Right ventricle myocardium inferior (tissue), 1 donor: ENCODE data around the gene CELF1. TPM values are rescaled to one million over a fixed set of nuclear protein-coding genes. Genes with fewer than 3 reads are reported as not detected.

Experiments used
- ATAC-seq: fragments of 200-7000 bp; cut with Tn5 transposase; one replicate; pipeline ENCODE4 v1.9.1; 2020; ENCODE audit warnings: mild to moderate bottlenecking, moderate library complexity
- DNase-seq: peaks from one replicate; pipeline ENCODE4 v3.0.0; 2021; ENCODE audit errors: missing footprints
- intact Hi-C: fragments of 100-400 bp; cut with DNase I; formaldehyde crosslinking; loops from one replicate; pipeline ENCODE4 v1.11.0; 2022
- total RNA-seq: library from RNA; stranded (reverse); fragmentation: NEBNext Ultra II Directional; extraction: Animal tissue kit (Norgen Biotek cat#: 25700); gene quantifications from one replicate; pipeline ENCODE4 v1.2.1, GENCODE V29; 2021
- donor health status: DM: no; HTN: yes; CAD: no; lungs with severe emphysema.

The CELF1 gene
- total RNA-seq, 1 donor from 2014 or later = 96.2 TPM

DNA sequence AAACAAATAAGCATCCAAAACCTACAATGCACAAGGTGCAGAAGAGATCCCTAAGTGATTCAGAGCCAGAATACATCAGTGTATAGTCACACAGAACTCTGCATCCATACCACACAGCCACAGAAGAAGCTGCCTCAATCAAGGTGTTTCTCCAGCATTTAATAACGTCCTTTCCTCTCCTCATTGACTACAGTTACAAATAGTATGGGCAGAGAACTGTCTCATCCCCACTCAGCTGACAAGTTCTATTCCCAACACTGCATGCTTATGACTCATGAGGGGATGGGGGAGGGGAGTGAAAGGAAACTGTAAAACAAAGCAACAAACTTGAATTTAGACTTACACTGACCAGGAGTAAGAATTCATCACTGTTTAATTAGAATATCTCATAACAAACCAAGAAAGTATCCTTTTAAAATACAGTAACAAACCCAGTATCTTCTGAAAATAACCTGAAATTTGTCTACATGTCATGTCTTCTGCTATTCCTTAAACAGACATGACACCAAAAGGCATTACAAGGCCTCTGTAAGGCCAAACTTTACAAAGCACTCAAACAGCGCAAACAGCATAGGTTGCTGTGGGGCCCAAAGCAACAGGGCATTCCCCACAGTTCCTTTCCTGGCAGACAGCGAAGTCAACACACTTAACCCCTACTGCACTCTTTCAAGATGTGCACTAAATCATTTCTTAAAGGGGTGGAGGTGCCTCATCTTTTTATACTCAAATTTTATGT is 29.3 kb downstream of the CELF1 start:
- peak; percentile 72 for ATAC-seq
- intact Hi-C loops = no loop called here
- DNase-seq = no peak

DNA sequence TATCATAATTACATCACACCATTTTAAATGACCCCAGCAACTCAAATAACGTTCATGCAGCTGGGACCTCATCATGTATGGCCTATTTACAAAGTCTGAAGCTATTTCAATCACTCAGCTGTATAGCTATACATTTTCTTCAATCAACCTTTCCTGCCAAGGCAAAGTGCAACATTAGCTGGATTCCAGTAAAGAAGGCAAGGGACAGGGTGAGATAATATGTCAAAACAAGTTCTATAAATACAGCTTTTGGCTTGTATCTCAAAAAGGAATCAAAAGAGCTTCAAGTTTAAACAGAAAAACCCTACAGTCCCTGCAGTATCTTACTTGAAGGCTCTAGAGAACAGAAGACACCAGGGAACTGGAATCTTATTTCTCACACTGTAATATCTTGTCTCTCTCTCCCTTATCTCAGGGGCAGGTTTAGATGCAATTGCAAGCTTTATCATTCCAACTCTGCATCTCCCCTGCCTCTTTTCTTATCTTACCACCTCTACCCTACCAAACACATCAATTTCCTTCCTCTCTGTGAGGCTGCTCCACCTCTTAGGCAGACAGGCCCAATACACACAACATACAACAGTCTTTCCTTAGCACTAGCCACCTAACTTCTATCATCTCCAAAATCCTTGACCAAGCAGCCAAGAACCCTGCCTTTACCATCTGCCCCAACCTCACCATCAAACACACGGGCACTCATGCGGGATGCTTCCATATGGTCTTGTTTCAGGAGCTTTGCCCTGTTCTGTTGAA is 34.5 kb downstream of the CELF1 start:
- intact Hi-C loops = loop anchor here (5.0 kb wide), 1 partner anchor 34 kb away; the partner anchor contains the start of gene CELF1
- DNase-seq (no peak), ATAC-seq (no peak)

DNA sequence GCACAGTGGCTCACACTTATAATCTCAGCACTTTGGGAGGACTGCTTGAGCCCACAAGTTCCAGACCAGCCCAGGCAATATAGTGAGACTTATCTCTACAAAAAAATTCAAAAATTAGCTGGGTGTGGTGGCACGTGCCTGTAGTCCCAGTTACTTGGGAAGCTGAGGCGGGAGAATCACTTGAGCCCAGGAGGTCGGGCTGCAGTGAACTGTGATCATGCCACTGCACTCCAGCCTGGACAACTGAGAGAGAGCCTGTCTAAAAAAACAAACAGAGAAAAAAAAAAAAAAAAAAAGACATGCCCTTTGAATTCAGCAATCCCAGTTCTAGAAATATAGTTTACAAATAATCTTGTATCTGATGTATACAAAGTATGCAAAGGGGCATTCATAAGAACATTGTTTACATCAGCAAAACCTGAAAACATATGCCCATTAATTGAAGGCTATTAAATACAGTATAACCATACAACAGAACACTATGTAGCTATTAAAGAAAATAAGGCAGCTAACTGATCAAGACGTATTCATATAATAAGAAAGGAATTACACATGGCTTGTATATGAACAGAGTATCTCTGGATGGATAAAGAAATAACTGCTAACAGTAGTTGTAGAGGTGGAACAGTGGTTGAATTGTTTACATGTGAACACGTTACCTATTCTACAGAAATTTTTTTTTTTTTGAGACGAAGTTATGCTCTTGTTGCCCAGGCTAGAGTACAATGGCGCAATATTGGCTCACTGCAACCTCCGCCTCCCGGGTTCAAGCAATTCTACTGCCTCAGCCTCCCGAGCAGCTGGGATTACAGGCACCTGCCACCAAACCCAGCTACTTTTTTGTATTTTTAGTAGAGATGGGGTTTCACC is 35.7 kb downstream of the CELF1 start:
- intact Hi-C loops = loop anchor here (1.0 to 5.0 kb wide), 2 partner anchors 25 to 35 kb away; partner anchors contain the start of gene CELF1
- DNase-seq = no peak
- ATAC-seq = no peak

DNA sequence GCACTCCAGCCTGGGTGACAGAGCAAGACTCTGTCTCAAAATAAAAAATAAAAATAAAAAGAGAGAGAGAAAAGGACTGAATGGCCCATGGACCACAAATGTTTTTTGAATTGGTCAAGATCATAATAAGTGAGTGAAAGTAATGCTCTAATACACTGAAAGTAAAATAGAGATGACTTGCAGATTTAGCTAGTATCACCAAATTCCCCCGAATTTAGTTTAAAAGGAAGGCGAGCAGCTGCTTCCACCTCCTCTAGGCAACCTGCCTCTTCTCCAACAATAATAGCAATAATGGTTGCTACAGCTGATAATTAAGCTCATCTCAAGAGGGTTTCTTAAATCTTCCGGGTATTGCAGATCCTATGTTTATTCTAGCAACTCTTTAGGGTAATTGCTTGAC is 36.8 kb downstream of the CELF1 start:
- DNase-seq (no peak), ATAC-seq (no peak)
- intact Hi-C loops = loop anchor here (1.0 to 5.0 kb wide), 2 partner anchors 24 to 36 kb away; partner anchors contain the start of gene CELF1

DNA sequence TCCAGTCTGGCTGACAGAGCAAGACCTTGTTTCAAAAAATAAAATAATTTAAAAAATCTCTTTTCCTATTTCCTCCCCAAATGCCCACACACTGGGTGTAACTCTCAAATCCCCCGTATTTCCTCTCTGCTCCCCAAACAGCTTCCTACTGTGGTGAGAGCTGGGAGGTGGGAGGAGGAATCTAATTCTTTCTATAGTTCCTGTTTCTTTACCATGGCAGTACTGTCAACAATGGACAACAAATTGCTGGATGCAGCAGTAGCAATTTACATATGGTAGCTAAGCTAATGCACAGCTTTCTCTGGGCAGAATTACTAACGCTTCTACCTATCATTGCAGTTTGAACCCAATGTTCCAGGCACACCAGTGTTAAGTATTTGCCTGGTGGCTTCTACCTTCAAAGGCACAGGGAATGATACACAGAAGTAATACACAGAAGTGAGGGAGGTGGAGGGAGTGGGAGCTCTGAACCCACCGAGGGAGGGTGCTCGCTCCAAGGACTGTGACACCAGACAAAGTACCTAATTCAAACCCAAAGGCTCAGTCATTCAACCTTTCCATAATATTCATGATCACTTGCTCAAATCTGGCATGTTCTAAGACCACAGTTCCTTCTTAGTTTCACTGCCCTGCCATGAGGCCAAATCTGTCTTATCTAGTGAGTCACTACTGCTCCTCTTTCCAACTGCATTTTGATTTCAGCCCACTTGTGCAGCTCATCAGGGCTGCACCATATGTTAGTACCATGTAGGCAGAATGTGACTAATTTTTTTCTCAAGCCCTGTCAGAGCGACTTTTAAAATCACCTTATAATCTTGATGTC is 37.9 kb downstream of the CELF1 start:
- DNase-seq = no peak
- ATAC-seq = peak; percentile 73
- intact Hi-C loops = loop anchor here (5.0 kb wide), 1 partner anchor 37 kb away; the partner anchor contains the start of gene CELF1

DNA sequence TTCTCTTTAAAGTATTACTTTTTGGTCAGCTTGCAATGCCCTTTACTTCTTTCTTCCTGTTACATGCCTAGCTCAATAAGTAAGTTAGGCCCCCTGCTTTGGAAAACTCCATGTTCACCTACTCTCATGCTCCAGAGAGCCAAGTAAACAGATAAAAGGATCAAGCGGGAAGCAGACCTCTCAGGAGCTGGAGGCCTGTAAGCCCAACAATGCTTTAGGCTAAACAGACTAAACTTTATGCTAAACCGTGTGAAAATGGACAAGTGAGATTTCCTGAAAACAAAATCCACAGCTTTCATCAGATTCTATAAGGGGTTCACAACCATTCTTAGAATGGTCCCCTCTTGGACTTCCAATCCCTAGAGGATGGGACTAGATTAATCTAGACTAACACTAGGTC is 40.2 kb downstream of the CELF1 start:
- no peak for DNase-seq
- intact Hi-C loops = no loop called here
- ATAC-seq = no peak

DNA sequence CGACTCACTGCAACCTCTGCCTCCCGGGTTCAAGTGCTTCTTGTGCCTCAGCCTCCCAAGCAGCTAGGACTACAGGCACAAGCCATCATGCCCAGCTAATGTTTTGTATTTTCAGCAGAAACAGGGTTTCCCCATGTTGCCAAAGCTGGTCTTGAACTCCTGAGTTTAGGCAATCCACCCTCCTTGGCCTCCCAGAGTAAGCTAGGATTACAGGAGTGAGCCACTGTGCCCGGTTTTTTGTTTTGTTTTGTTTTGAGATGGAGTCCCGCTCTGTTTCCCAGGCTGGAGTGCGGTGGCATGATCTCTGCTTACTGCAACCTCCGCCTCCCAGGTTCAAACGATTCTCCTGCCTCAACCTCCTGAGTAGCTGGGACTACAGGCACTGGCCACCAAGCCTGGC is 41.0 kb downstream of the CELF1 start:
- intact Hi-C loops = no loop called here
- DNase-seq (no peak), ATAC-seq (no peak)

DNA sequence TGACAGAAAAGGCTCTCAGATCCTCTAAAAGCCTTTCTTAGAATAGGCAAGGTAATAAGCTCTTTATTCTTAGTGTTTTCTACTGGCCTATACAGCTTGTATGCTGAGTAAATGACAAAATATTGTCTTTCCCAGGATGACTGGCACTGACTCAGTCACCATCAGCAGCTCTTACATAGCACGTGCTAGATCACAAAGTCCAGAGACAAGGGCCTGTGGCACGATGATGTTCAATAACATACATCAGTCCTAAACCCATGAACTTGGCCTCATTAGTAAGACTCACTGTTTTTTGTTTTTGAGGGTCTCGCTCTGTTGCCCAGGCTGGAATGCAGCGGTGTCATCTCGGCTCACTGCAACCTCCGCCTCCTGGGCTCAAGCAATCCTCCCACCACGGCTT is 42.7 kb downstream of the CELF1 start:
- intact Hi-C loops = no loop called here
- ATAC-seq (no peak), DNase-seq (no peak)

DNA sequence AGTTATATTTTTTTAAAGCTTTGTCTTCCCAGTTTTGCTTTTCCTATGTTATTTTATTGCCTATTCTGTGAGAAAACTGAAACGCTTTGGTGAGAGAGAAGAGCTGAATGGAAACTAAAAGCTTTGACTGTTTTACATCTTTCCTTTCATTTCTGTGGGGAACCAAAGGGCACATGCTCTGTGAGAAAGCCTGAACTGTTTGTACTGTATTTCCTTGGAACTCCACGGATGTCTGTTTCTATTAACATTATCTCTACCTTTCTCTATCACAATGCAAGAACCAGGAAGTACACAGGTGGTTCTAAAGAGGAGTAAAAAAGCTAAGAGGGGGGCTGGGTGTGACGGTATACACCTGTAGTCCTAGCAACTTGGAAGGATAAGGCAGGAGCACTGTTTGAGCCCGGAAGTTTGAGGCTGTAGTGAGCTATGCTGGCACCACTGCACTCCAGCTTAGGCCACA is 43.8 kb downstream of the CELF1 start:
- intact Hi-C loops = no loop called here
- no peak for ATAC-seq
- no peak for DNase-seq

DNA sequence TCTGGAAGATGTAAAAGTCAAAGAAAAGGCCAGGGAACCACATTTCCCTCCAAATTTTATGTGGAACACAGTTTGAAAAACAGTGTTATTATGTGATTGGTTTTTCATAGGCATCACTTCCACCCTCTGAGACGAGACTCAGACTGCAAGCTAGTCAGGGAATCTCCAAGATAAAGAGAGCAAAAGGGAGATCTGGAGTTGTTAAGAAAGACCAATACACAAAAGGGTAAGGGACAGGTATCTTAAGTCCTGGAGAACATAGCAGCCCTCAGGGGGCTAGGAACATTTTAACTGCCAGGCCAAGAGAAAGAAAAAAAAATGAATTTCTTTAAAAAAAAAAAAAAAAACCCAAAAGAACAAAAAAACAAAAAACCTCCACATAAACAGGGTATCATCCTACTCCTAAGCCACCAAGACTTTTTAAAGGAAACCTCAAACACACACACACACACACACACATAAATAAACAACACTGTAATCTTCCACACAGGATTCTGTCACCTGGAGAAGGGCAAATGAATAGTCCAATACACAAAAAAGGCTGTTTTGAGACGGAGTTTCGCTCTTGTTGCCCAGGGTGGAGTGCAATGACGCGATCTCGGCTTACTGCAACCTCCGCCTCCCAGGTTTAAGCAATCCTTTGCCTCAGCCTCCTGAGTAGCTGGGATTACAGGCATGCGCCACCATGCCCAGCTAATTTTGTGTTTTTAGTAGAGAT is 44.5 kb downstream of the CELF1 start:
- intact Hi-C loops = no loop called here

DNA sequence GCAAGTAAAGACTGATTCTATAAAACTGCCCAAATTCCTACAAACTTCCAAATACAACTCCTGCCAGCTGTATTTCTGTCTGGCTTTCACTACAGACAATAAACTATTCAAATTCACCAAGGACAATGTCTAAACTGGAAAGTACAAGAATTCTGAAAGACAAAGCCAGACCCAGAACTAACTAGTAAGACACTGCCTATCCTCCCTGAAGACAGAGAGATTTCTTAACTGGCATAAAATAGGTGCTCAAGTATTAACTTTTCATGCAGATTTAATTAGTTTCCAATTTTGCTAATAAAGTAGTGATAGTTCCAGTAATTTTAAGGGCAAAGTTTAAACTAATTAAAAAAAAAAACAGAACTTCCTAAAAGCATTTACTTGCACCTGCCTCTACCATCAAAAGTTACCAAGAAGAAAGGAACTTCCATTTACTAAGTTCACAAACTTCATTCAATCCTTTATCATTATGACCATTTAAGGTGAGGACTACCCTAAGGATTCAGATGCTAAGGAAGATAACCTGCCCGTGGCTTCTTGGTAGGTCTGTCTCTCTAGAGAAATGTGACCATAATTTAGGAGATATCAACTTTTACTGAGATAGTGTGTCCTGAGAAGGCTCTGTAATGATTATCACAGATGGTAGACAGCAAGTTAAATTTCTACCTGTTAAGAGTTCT is 45.2 kb downstream of the CELF1 start:
- ATAC-seq (no peak), DNase-seq (no peak)
- intact Hi-C loops = no loop called here

More for the DNA sequence above, 44.5 kb downstream of the CELF1 start:
- ATAC-seq (no peak), DNase-seq (no peak)

DNA sequence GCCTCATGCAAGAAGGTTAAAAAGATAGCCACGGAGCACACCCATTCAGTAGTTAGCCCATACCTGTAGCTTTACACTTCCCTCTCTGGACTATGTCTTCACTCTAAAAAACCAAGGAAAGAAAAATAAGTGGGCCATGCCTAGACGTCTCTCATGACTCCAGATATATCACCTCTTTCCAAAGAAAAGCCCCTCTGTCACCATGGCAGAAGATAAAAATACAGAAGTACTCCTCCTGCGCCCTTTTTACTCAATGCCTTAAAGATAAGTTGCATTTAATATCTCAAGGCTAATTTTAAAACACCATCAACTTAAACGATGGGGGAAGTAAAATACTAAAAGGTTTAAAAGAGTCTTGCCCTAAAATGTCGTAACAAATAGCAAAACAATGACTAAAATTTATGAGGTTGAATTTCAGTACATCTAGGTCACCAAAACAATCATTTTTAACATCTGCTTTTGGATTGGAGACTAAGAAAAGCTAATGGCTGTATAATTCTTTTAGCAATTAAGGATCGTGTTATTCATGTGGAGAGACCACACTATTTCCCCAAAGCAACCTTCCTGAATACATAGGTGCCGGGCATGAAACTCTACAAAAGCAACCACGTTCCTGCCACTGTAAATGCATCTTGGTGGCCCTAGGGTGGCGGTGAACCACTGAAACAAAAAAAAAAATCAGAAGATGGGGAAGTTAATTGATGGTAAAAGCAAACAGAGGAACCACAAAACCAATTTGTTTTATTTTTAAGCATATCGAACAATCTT is 46.0 kb downstream of the CELF1 start:
- intact Hi-C loops = no loop called here
- DNase-seq (no peak), ATAC-seq (no peak)

DNA sequence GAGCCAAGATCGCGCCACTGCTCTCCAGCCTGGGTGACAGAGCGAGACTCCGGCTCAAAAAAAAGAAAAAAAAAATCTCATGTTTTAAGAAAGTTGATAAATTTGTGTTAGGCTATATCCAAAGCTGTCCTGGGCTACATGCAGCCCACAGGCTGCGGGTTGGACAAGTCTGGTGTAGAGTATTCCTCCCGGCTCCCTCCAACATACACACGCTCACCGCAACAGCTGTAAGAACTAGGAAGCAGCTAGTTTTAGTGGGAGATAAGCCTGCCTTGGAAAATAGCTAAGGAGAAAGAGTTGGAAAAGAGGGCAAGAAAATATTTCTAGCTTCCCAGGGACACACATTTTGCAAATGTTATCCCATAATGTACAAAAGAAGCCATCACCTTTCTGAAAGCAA is 46.6 kb downstream of the CELF1 start:
- no peak for ATAC-seq
- no peak for DNase-seq
- intact Hi-C loops = no loop called here

DNA sequence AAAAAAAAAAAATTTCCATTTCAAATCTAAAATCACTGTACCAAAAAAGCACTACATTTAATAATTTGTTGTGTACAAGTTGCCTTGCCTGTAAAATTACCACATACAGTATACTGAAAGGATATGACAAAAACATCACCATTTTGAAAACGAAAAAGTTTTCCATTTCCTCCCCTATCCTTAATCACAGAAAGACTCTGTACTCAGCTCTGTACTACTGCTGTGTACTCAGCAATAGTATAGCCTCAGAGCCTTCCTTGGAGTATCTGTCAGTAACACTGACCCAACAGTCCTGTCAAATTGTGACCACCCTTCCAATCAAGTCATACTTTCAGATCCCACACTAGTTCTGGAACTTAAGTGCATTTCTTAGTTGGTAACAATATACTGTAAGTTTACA is 48.0 kb downstream of the CELF1 start:
- no peak for DNase-seq
- intact Hi-C loops = no loop called here
- no peak for ATAC-seq

DNA sequence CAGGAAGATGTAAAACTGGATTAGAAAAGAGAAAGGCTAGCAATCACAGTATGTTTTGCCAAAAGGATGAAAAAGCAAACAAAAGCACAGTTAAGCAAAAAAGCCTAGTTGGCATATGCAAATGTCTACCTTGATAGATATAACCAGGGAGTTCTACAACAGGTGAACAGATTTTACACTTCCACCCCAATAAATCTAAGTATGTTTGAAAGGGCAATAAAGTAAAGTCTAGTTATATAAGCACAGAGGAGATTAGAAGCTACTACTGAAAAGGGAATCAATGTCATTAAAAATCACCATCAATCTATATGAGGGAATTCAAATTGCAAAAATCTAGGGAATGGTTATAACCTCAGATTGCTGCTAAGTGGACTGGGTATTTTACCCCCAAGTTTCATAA is 49.7 kb downstream of the CELF1 start:
- no peak for ATAC-seq
- intact Hi-C loops = no loop called here
- no peak for DNase-seq

DNA sequence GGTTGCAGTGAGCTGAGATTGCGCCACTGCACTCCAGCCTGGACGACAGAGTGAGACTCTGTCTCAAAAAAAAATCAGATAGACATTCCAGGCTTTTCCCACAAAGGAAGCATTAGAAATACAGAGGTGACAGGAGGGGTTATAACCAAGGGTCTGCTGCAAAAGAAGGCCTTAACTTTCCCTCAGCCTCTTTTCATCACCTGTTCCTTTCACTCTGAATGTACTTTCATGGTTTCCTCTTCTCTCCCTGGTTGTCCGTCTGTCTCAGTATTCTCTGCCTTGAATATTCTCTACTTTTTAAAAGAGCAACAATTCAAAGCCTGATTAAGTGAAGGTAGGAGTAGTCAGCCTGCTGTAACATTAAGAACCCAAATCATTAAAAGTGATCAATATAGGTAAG is 50.2 kb downstream of the CELF1 start:
- ATAC-seq = no peak
- intact Hi-C loops = no loop called here
- no peak for DNase-seq

DNA sequence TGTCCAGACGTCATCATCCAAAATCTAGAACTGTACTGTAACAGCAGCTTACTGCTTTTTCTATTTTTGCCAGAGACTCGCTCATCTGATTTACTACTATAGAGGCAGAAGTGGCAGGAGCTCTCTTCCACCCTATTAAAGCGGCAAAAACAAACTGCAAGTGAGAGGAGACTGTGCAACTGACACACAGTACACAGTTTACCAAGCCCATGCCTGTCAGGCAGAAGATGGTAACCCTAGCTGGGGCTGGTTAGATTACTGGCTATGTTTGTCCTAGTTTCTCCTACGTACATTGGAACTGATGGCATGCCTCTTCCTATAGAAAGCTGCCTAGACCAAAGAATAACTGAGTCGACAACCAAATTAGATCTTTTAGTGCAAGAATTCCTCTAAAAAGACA is 51.8 kb downstream of the CELF1 start:
- no peak for DNase-seq
- intact Hi-C loops = no loop called here
- ATAC-seq = no peak
